CD14-positive monocyte (primary cell): Measurements from ENCODE around the gene NFYC. TPM values are rescaled to one million over a fixed set of nuclear protein-coding genes. Genes with fewer than 3 reads are reported as not detected.
"Not testable (repeated sequence)": the region's sequence is repeated elsewhere in the genome, so short reads cannot be mapped to it uniquely, and the experiment has no call there.

Source experiments
- DNase-seq, 3 donors: peaks; one replicate each; pipeline ENCODE4 v3.0.0-alpha.2; 2011 to 2022
- H2AFZ ChIP-seq: 2 replicates; pipeline ENCODE4 v1.6.0; 2012; ENCODE audit warnings: mild to moderate bottlenecking, low read depth, low read length, inconsistent platforms; ENCODE audit not compliant: insufficient read depth, poor library complexity, severe bottlenecking
- H3K27ac ChIP-seq, 2 donors: 1 replicate in 1 of 2; 2 replicates in 1 of 2; pipeline ENCODE4 v1.5.1; 2012 to 2013; ENCODE audit warnings: low read length in 2 of 2, control low read depth in 1 of 2, inconsistent platforms in 1 of 2, low read depth in 1 of 2, mild to moderate bottlenecking in 1 of 2
- H3K27me3 ChIP-seq, 2 donors: one replicate each; pipeline versions ENCODE4 v1.6.0 to v1.6.1; 2011 to 2013; ENCODE audit warnings: low read length in 2 of 2; ENCODE audit not compliant: control insufficient read depth in 2 of 2, insufficient read depth in 2 of 2
- H3K36me3 ChIP-seq, 2 donors: replicated peaks in 1 of 2; 1 replicate in 1 of 2; 2 replicates in 1 of 2; pipeline versions ENCODE4 v1.5.1 to v1.6.1; 2012 to 2013; ENCODE audit warnings: low read length in 2 of 2, control low read depth in 1 of 2, inconsistent platforms in 1 of 2, mild to moderate bottlenecking in 1 of 2; ENCODE audit not compliant: insufficient read depth in 2 of 2, control insufficient read depth in 1 of 2
- H3K4me1 ChIP-seq, 2 donors: 1 replicate in 1 of 2; 2 replicates in 1 of 2; pipeline versions ENCODE4 v1.5.1 to v1.6.1; 2012 to 2013; ENCODE audit warnings: low read length in 2 of 2, control low read depth in 1 of 2, inconsistent platforms in 1 of 2, mild to moderate bottlenecking in 1 of 2, moderate library complexity in 1 of 2; ENCODE audit not compliant: insufficient read depth in 2 of 2, control insufficient read depth in 1 of 2
- H3K4me2 ChIP-seq: replicated peaks from 2 replicates; pipeline ENCODE3; 2012; ENCODE audit warnings: low read length, moderate library complexity, mild to moderate bottlenecking; ENCODE audit not compliant: poor library complexity, severe bottlenecking; ENCODE audit errors: extremely low read depth
- H3K4me3 ChIP-seq, 3 experiments: fragments of 200-600 bp in 1 of 3; sonication (generic) in 1 of 3; replicated peaks in 1 of 3; 1 replicate in 2 of 3; 2 replicates in 1 of 3; pipeline ENCODE4 v1.5.1; 2011 to 2013; ENCODE audit warnings: low read length in 3 of 3, mild to moderate bottlenecking in 3 of 3, control low read depth in 2 of 3, low read depth in 2 of 3, inconsistent platforms in 1 of 3, moderate library complexity in 1 of 3
- H3K79me2 ChIP-seq: 2 replicates; pipeline ENCODE4 v1.6.0; 2012; ENCODE audit warnings: mild to moderate bottlenecking, control low read depth, inconsistent platforms, low read length, moderate library complexity; ENCODE audit not compliant: insufficient read depth
- H3K9ac ChIP-seq: 2 replicates; pipeline ENCODE4 v1.6.0; 2017; ENCODE audit warnings: low read length, mild to moderate bottlenecking; ENCODE audit not compliant: insufficient read depth, poor library complexity, severe bottlenecking
- H3K9me3 ChIP-seq, 2 donors: replicated peaks in 1 of 2; 1 replicate in 1 of 2; 2 replicates in 1 of 2; pipeline versions ENCODE4 v1.5.1 to v1.6.1; 2012 to 2013; ENCODE audit warnings: low read length in 2 of 2, control low read depth in 1 of 2; ENCODE audit not compliant: control insufficient read depth in 1 of 2, insufficient read depth in 1 of 2
- H4K20me1 ChIP-seq: 2 replicates; pipeline ENCODE4 v1.6.0; 2012; ENCODE audit warnings: mild to moderate bottlenecking, low read length, control low read depth, moderate library complexity; ENCODE audit not compliant: insufficient read depth
- H3K27ac Mint-ChIP-seq, 7 donors: one replicate each; pipeline ENCODE4 v1.8.0; 2020; ENCODE audit warnings: mild to moderate bottlenecking in 7 of 7, mixed read lengths in 7 of 7, moderate library complexity in 6 of 7, inconsistent platforms in 2 of 7
- H3K27me3 Mint-ChIP-seq, 3 donors: one replicate each; pipeline ENCODE4 v1.8.0; 2021 to 2022; ENCODE audit warnings: low read depth in 3 of 3, mild to moderate bottlenecking in 3 of 3, mixed read lengths in 3 of 3, moderate library complexity in 3 of 3, inconsistent platforms in 1 of 3
- H3K36me3 Mint-ChIP-seq, 2 donors: one replicate each; pipeline ENCODE4 v1.8.0; 2020; ENCODE audit warnings: mixed read lengths in 2 of 2, inconsistent platforms in 1 of 2, mild to moderate bottlenecking in 1 of 2
- H3K4me1 Mint-ChIP-seq: one replicate; pipeline ENCODE4 v1.8.0; 2020; ENCODE audit warnings: mild to moderate bottlenecking, mixed read lengths
- H3K4me3 Mint-ChIP-seq, 2 donors: one replicate each; pipeline ENCODE4 v1.8.0; 2020; ENCODE audit warnings: mild to moderate bottlenecking in 2 of 2, mixed read lengths in 2 of 2, moderate library complexity in 1 of 2
- H3K9me3 Mint-ChIP-seq, 7 donors: one replicate each; pipeline ENCODE4 v1.8.0; 2020 to 2022; ENCODE audit warnings: mixed read lengths in 7 of 7, mild to moderate bottlenecking in 6 of 7, moderate library complexity in 6 of 7, inconsistent platforms in 2 of 7
- WGBS: methylation state at CpG from one replicate; pipeline ENCODE4 v1.1.5; 2013; ENCODE audit warnings: missing lambda C conversion rate; ENCODE audit not compliant: insufficient coverage; 5-methylcytosine and 5-hydroxymethylcytosine counted together
- intact Hi-C, 2 donors: fragments of 100-400 bp; cut with micrococcal nuclease; formaldehyde crosslinking; loops; one replicate each; pipeline versions ENCODE4 v1.15.0 to v1.15.1; 2023
- polyA plus RNA-seq, 3 donors: library from polyadenylated mRNA; depleted of rRNA in 1 of 3; unstranded in 2 of 3; stranded (reverse) in 1 of 3; fragments of 300-500 nt in 2 of 3; fragments of >200 nt in 1 of 3; fragmentation: Illumina TruSeq in 2 of 3; gene quantifications; 1 replicate in 2 of 3; 2 replicates in 1 of 3; pipeline ENCODE4 v1.2.3, GENCODE V29; 2012 to 2021
- TF ChIP-seq, protein P1 (sequence below): fragments of 200-600 bp; IDR thresholded peaks from one replicate; pipeline ENCODE4 v1.8.0; 2022; ENCODE audit warnings: antibody characterized with exemption, mild to moderate bottlenecking

NFYC gene
- polyA plus RNA-seq, 3 donors, result 61.2 to 142 (median 68.2) TPM

DNA sequence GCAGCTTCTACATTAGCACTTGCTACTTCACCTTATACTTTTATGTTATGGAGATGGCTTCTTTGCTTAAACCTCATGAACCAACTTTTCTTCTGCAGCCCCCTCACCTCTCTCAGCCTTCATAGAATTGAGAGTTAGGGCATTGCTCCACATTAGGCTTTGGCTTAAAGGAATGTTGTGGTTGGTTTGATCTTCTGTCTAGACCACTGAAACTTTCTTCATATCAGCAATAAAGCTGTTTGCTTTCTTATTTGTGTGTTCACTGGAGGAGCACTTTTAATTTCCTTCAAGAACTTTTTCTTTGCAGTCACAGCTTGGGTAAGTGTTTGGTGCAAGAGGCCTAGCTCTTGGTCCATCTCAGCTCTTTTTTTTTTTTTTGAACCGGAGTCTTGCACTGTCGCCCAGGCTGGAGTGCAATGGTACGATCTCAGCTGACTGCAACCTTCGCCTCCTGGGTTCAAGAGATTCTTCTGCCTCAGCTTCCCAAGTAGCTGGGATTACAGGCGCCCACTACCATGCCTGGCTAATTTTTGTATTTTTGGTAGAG lies 37.9 kb downstream of the NFYC start:
- peaks cover 0 to 15% of the 10 kb centered on the region in 2 donors for H3K36me3 ChIP-seq
- H3K9me3 Mint-ChIP-seq, H3K4me2 ChIP-seq, H2AFZ ChIP-seq, H3K9ac ChIP-seq, H3K27me3 Mint-ChIP-seq, H3K27me3 ChIP-seq, H3K9me3 ChIP-seq, DNase-seq, H3K4me3 Mint-ChIP-seq, H3K4me3 ChIP-seq, intact Hi-C loops: not testable (repeated sequence)
- WGBS, result 100% methylated on average over 1 of the region's 5 CpGs
- Mint-ChIP-seq H3K36me3 (peaks cover 9 to 23% of the 10 kb centered on the region in 2 donors), H3K4me1 (peaks cover 23% of the 10 kb centered on the region), H3K27ac (peak overlapping the region in 3 of 7 donors; percentile 37 to 53 (median 37))
- peaks cover 8 to 11% of the 10 kb centered on the region in 2 donors for H3K4me1 ChIP-seq
- peaks cover 98% of the 10 kb centered on the region for H4K20me1 ChIP-seq
- H3K27ac ChIP-seq, result peak overlapping the region in 1 of 2 donors; percentile 26
- H3K79me2 ChIP-seq, result peaks cover 99% of the 10 kb centered on the region

DNA sequence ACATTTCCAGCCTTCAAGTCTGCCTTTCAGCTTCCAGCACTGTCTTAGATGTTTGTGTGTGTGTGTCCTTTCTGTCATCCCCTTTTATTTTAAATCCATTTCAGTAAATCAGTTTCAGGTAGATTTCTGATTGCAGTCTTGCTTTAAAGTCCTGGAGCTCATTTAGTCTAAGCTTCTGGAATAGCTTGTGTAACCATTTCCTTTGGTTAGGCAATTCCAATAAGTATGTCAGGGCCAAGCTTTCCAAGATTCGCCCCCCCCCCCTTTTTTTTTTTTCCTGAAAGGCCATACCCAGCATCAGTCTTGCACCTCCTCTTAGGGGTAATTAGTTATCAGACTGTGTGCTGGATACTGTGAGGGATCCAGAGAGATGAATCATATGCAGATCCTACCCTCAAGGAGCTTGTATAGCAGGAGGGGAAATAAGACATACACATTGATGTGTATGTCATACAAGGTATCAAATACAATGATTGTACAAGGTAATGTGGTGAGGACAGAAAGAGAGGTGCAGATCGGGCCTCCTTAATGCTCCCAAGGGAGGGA lies 41.3 kb downstream of the NFYC start:
- Histone ChIP-seq H3K36me3 (peaks cover 0 to 10% of the 10 kb centered on the region in 2 donors), H3K27ac (peak overlapping the region in 1 of 2 donors; percentile 58), H2AFZ (no peak overlapping the region), H4K20me1 (peaks cover 98% of the 10 kb centered on the region), H3K9me3 (no peaks in the 10 kb centered on the region), H3K4me2 (no peak overlapping the region), H3K27me3 (no peaks in the 10 kb centered on the region), H3K9ac (no peak overlapping the region), H3K79me2 (peaks cover 98% of the 10 kb centered on the region), H3K4me3 (no peak overlapping the region), H3K4me1 (peaks cover 8 to 11% of the 10 kb centered on the region in 2 donors)
- Mint-ChIP-seq H3K27ac (peak overlapping the region in 3 of 7 donors; percentile 5 to 61 (median 56)), H3K4me3 (no peak overlapping the region), H3K27me3 (no peaks in the 10 kb centered on the region), H3K9me3 (no peaks in the 10 kb centered on the region), H3K36me3 (peaks cover 8 to 20% of the 10 kb centered on the region in 2 donors), H3K4me1 (peaks cover 23% of the 10 kb centered on the region)
- intact Hi-C loops, result no loop called here
- WGBS, result 100% methylated on average over 1 of the region's 2 CpGs
- no peak for DNase-seq
- TF ChIP-seq, protein P1, sequence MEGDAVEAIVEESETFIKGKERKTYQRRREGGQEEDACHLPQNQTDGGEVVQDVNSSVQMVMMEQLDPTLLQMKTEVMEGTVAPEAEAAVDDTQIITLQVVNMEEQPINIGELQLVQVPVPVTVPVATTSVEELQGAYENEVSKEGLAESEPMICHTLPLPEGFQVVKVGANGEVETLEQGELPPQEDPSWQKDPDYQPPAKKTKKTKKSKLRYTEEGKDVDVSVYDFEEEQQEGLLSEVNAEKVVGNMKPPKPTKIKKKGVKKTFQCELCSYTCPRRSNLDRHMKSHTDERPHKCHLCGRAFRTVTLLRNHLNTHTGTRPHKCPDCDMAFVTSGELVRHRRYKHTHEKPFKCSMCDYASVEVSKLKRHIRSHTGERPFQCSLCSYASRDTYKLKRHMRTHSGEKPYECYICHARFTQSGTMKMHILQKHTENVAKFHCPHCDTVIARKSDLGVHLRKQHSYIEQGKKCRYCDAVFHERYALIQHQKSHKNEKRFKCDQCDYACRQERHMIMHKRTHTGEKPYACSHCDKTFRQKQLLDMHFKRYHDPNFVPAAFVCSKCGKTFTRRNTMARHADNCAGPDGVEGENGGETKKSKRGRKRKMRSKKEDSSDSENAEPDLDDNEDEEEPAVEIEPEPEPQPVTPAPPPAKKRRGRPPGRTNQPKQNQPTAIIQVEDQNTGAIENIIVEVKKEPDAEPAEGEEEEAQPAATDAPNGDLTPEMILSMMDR, result no peak
